Inflammatory macrophage treated with lipopolysaccharide for 1 hour (primary cell): ENCODE results near the gene SLFN14.
"Not testable (repeated sequence)": the region's sequence is repeated elsewhere in the genome, so short reads cannot be mapped to it uniquely, and the experiment has no call there.

Experiments used
- DNase-seq, 2 donors: peaks; one replicate each; pipeline ENCODE4 v3.0.0-alpha.2; 2020 to 2022

Gene SLFN14

GRCh38 chr17:35557353-35557752, 3.3 kb downstream of the SLFN14 start:
- no peak for DNase-seq

GRCh38 chr17:35555691-35556090, 4.9 kb downstream of the SLFN14 start:
- no peak for DNase-seq

GRCh38 chr17:35554668-35555067, 6.0 kb downstream of the SLFN14 start:
- no peak for DNase-seq

- DNase-seq, result no peak
These were observed 7.3 kb downstream of the SLFN14 start for GRCh38 chr17:35553310-35553709.

- no peak for DNase-seq
These were observed 11.6 kb downstream of the SLFN14 start for GRCh38 chr17:35548978-35549377.

- DNase-seq, result no peak
These were observed 12.3 kb downstream of the SLFN14 start for GRCh38 chr17:35548208-35548810.

- DNase-seq, result peak; percentile 77 to 80
These were observed 14.1 kb downstream of the SLFN14 start for GRCh38 chr17:35546487-35546886.

GRCh38 chr17:35545150-35545549, 15.5 kb downstream of the SLFN14 start:
- DNase-seq, result no peak

- no peak for DNase-seq
These were observed 16.8 kb downstream of the SLFN14 start for GRCh38 chr17:35543856-35544255.

GRCh38 chr17:35542990-35543389, 17.6 kb downstream of the SLFN14 start:
- DNase-seq, result no peak

GRCh38 chr17:35541434-35541833, 19.2 kb downstream of the SLFN14 start:
- DNase-seq, result no peak

- peak; percentile 85 to 88 for DNase-seq
These were observed 19.8 kb downstream of the SLFN14 start for GRCh38 chr17:35540589-35541404.

GRCh38 chr17:35539659-35540026, 21.0 kb downstream of the SLFN14 start:
- no peak for DNase-seq

- DNase-seq, result peak; percentile 38 to 72
These were observed 22.9 kb downstream of the SLFN14 start, which contains the start of gene SLFN12L for GRCh38 chr17:35537601-35538141. TSS of gene SLFN12L (minus strand) at chr17:35537678. CDS start at chr17:35522364, 15,314 bp downstream.

GRCh38 chr17:35536664-35537171, 23.9 kb downstream of the SLFN14 start:
- no peak for DNase-seq

- not testable (repeated sequence) for DNase-seq
These were observed 25.2 kb downstream of the SLFN14 start for GRCh38 chr17:35535406-35535805.

- DNase-seq, result no peak
These were observed 26.0 kb downstream of the SLFN14 start for GRCh38 chr17:35534576-35535093.

GRCh38 chr17:35531160-35531559, 29.5 kb downstream of the SLFN14 start:
- DNase-seq, result no peak

- DNase-seq, result no peak
These were observed 30.8 kb downstream of the SLFN14 start for GRCh38 chr17:35529866-35530265.

GRCh38 chr17:35529326-35529725, 31.3 kb downstream of the SLFN14 start:
- DNase-seq, result not testable (repeated sequence)

- DNase-seq, result peak in 1 of 2 donors; percentile 21
These were observed 37.3 kb downstream of the SLFN14 start for GRCh38 chr17:35523296-35523695.

GRCh38 chr17:35521654-35522256, 38.9 kb downstream of the SLFN14 start:
- not testable (repeated sequence) for DNase-seq

GRCh38 chr17:35521150-35521549, 39.5 kb downstream of the SLFN14 start:
- DNase-seq, result no peak
